G401 (cell line): ENCODE results near the gene INPPL1. TPM values are rescaled to one million over a fixed set of nuclear protein-coding genes. Genes with fewer than 3 reads are reported as not detected.

Source experiments
- DNase-seq: peaks from one replicate; pipeline ENCODE4 v3.0.0-alpha.2; 2015; ENCODE audit warnings: low spot score
- in situ Hi-C: cut with HindIII; loops from 2 replicates; pipeline ENCODE4 v1.10.0; 2016; ENCODE audit warnings: low sequenced_read_pairs, mixed read lengths
- total RNA-seq: library from RNA; depleted of rRNA; stranded (reverse); fragments of >200 nt; shearing (Covaris generic); gene quantifications from 2 replicates; pipeline ENCODE4 v1.2.3, GENCODE V29; 2014

The INPPL1 gene
- total RNA-seq, 1 experiment from 2014 or later = 53.0 TPM

DNA sequence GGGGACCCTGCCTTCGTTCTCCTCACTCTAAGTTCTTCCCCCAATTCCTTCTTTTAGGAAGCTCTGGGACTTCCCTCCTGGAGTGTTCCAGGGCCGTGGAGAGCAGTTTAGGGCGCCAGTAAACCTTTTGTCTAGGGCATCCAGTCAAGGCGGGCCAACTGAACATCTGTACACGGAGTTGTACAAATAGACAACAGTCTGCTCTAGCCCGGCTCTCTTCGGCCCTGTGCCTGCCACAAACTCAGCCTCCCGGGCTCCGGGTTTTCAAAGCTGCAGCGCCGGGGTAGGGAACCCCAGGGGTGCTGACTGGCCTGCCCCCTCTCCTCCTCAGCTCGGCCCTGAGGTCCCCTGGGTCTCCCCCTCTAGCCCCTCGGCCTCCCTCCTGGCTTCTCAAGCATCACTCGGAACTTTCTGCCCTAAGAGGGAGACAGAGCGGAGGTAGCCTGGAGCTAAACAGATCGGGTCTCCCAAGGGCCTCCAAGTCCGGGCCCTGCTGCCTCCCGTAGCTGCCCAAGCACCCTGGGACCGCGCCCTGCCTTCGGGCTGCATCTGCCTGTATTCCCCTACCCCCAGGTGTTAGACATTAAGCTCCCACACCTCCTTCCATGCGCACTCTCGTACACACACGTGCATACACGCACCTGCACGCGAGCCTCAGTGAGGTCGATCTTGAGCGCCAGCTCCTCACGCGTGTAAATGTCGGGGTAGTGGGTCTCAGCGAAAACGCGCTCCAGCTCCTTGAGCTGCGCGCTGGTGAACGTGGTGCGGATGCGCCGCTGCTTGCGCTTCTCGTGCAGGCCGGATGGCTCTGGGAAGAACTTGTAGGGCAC, 16.1 kb downstream of the INPPL1 start:
- no peak for DNase-seq
- in situ Hi-C loops = no loop called here

DNA sequence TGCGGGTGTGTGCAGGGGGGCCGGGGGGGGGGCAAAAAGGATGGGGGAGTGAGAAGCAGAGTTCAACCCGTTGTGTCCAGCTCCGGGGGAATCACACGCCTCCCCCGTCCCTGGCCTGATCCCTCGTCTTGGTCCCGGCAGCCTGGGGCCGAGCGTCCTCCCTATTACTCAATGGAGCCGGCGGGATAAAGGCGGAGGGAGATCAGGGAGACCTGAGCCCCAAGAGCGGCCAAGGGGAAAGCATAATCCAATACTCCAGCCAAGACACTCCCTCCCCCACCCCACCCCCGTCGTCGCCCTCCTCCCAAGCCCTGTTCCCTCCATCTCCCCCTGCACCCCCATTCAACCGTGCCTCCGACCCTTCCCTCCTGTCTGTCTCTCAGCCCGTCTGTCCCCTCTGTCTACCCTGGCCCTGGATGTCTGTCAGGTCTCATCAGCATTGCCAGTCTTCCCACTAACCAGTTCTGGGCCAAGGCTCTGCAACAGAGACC, 16.8 kb downstream of the INPPL1 start:
- in situ Hi-C loops = no loop called here
- DNase-seq = no peak

DNA sequence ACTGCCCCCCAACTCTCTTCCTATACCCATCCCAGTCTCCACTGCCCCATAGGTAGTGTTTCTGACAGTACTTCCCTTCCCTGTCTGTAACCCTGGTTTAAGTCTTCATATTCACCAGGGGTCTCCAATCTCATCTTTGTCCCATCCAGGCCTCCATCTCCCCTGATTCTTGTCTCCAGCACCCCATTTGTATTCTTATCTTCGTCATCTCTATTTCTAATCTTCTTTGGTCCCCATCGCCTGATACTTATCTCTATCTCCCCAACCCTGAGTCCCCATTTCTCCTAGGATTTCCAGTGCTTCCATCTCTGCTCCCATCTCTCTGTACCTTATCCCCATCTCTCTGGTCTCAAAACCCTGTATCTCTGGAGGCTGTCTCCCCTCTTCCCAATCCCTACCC, 17.6 kb downstream of the INPPL1 start:
- in situ Hi-C loops = no loop called here

DNA sequence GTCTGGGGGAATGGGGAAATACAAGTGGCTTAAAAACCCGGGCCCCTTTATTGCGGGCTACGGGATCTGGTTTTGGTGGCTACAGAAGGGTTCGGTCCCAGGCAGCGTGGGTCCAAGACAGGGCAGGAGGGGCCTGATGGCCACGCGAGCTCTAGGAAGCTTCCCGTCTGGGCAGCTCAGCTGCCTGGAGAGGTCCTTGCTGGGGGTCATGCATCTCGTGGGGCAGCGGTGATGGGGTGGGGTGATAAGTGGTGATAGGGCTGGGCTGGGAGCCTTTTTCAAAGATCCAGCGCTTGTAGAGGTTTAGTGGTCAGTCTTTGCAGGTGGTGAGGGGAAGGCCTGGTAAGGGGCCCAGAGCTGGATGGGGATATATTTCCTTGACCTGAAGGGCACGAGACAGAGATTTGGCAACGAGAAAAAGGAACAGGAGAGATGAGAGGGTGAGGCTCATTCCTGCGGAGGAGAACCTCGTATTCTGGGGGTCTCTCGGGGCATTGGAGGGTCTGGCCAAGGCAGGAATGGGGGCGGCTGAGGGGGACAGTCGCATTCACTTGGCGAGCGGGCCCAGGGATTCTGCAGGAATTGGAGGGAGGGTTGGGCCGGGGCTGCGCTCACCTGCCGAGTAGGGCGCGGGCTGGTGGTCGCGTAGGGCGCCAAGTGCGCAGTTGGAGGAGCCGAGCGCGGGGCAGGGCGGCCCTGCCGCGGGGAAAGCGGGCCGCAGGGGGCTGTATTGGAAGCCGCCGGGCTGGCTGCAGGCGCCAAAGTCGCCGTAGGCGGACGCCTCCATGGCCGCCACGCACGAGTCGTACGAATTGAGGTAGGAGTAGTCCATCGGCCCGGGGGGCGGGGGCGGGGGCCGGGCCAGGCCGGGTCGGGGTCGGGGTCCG, 18.8 kb downstream of the INPPL1 start:
- in situ Hi-C loops = no loop called here
- DNase-seq = no peak

More for the DNA sequence above, 17.6 kb downstream of the INPPL1 start:
- no peak for DNase-seq

DNA sequence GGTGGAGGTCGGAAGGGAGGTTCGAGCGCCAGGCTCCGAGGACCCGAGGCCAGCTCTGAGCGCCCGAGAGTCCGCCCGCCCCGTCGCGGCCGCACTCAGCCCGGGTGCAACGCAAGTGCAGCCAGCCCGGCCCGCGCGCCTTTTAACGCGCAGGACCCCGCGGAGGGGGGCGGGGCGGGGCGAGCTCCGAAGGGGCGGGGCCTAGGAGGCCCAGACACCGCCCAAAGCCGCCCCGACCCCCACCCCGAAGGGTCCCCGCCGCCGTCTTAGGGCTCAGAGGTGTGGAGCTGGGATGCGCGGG, 19.4 kb downstream of the INPPL1 start, which contains the start of gene PHOX2A:
Gene PHOX2A (minus strand): TSS at position 117 of the 301 bp plus-strand sequence. CDS start 172 bp downstream, outside the sequence.
- no peak for DNase-seq
- in situ Hi-C loops = no loop called here

DNA sequence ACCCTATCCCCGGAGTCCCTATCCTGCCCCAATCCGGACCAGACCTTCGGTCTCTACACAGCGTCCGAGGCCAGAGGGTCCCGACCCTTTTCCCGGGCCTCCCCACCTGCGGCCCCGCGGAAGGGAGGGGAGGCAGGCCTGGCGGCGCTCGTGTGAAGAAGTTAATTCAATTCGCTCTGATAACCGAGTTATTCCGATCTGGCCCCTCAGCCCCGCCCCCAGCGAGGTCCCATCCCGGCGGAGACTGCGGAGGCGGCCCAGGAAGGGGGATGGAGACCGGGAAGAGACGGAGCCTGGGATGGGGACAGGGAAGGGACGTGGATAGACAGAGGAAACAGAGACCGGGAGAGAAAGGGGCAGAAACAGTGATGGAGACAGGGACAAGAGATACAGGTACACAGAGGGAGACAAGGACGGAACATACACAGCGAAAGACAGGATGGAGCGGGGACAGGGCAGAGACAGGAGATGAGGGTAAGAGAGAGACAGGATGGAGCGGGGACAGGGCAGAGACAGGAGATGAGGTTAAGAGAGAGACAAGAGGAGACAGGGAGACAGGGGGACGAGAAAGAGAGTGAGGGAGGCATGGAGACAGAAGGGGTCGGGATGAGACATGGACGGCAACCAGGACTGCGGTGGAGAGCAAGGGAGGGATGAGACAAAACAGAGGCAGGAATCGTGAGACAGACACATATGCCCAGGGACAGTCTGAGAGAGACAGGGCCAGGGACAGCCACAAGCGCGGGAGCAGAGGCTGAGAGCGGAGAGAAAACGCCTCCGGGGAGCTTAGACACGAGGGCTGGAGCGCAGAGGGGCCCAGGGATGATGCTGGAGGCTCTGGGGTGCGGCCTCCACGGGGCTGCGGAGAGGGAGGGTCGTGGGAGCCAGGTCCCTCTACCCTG, 20.0 kb downstream of the INPPL1 start:
- DNase-seq = no peak
- in situ Hi-C loops = no loop called here

DNA sequence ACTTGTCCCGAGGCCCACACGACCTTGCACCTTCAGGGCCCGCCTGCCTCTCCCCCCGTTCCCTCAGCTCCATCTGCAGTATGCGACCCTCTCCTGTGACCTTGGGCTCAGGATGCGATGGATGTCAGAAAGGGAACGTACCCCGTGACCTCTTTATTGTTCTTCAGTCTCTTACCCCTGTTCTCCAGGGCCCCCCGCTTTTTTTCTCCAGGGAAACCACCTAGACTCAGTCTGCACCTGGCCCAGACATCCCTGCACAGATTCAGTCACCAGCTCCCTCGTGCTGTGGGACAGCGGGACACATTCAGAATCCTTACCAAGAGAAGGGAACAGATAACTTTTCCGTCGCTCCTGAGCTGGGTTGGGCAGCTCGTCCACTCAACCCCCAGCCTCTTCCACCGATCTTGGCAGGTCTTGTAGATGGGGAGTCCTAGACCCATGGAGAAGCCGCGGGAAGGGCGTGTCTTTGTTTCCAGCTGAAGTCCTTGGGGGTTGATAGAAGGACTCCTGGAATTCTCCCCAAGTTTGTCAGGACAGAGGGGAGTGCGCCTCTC, 20.8 kb downstream of the INPPL1 start:
- in situ Hi-C loops = no loop called here
- DNase-seq = no peak

DNA sequence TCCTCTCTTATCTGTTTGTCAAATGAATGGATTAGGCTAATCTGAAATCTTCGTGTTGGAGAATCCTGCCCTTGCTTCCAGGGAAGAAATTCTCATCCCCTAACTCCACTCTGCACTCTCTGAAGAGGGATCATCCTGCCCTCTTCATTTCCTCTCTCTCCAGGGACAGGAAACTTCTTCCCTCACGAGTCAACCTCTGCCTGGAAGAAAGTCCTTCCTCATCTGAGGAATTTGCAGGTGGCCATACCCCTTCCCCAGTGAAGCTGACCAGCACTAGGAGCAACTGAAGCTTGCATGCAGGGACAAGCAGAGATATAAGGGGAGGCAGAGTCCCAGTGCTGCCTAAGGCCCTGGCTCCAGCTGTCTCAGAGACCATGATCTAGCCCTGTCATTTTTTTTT, 23.0 kb downstream of the INPPL1 start:
- no peak for DNase-seq
- in situ Hi-C loops = no loop called here

DNA sequence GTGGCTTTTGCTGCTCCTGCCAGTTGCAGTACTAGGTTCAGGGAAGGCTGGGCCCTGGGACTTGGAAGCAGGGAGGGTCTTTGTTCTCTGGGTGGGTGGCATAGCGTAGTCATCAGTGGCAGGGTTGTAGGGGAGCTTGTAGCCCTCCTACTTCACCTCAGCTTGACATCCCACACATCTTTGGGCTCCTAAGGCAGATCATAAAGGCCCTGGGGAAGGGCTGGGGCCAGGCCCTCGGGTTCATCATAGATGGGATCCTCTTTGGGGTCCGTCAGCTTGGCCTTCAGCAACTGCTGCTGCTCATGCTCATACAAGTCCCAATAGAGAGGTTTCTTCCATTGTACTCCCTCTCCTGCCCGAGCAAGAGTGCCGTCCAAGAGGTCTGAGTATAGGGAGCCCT, 25.4 kb downstream of the INPPL1 start:
- in situ Hi-C loops = no loop called here

DNA sequence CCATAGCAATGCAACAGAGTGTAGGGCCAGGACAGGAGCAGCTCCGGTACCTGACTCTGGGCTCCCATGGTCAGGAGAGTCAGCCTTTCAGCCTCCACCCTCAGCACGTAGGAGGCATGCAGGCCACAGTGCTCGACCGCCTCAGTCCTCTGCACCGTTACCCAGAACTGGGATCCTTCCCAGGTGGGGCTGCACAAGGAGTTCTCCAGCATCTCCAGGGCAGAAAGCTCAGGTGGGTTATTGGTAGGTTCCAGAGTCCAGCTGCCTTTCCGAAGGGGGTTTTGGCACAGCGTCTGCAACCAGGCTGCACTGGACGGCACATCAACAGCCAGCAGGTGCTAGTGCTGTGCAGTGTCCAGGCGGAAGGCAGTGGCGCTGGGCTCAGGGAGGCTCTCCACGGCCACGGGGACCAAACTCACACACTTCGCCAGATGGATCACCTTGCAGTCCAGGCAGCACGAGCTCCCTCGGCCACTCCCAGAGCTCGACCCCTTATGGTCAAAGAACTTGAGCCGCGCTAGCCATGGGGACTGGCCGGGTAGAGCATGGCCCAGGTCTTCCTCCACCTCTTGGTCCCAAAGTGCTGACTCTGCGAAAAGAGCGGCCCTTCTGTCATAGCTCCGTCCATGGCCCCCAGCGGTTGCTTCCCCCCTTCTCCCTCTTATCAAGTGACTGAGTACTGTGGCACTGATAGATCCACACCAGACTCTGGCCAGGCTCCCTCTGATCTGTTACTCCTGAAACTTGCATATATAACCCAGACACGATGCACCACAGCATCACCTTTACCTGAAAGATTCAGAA, 26.3 kb downstream of the INPPL1 start:
- in situ Hi-C loops = no loop called here
- no peak for DNase-seq

More for the DNA sequence above, 25.4 kb downstream of the INPPL1 start:
- DNase-seq = no peak

DNA sequence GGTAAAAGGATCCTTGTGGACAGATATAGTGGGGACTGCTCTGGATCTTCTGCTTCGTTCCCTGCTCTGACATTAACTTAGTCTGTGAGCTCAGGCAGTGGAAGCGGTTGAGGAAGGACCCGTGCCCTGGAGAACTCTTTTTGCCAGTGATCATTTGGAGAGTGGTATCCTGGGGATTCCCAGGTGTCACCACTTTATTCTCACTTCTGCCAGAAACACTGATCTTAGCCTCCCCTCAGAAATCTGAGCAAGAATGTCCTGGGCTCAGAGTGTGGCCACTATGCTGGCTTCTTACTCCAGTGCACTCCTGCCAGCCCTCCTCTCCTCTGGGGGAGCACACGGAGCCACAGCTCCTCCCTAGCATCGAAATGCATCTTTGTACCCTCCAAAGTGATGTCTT, 27.0 kb downstream of the INPPL1 start:
- in situ Hi-C loops = no loop called here
- no peak for DNase-seq

DNA sequence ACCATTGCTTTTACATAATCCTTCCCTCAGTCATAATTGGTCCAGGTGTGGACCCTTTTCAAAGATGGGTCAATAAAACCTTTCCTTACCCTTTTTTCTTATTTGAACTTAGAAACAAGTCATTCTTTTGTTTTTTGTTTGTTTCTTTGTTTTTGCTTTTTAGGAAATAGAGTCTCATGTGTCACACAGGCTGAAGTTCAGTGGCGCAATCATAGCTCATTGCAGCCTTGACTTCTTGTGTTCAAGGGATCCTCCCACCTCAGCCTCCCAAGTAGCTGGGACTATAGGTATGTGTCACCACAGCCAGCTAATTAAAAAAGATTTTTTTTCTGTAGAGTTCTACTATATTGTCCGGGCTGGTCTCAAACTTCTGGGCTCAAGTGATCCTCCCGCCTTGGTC, 28.8 kb downstream of the INPPL1 start:
- in situ Hi-C loops = no loop called here

DNA sequence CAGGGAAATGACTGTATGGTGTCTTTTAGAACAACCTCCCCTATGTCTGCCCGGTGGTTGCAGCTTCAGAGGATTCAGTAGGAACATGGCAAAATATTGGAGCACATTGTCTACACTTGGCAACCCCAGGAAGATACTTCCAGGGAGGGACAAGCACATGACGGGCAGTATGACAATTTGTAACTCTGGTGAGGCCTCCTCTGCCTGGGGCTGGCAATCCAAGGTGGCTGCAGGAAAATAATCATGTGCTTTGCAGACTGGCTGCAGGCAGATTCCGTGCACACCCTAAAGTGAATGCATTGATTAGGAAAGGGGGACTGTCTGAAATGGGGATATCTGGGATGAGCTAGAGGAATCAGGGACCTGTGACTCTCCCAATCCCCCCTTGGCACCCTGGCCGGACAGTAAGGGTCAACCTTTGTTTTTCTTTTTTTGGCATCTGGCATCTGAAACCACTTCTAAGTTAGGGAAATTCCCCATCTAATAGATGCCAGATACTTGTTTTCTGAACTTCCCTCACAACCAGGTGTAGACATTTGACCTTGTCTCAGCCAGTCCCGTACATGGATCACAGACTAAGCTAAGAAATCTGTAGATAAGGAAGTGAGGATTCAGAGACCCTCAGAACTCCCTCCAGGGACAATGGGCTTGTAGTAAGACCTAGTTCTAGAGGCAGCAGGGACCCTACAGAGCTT, 29.9 kb downstream of the INPPL1 start:
- DNase-seq = no peak

More for the DNA sequence above, 28.8 kb downstream of the INPPL1 start:
- DNase-seq = no peak

DNA sequence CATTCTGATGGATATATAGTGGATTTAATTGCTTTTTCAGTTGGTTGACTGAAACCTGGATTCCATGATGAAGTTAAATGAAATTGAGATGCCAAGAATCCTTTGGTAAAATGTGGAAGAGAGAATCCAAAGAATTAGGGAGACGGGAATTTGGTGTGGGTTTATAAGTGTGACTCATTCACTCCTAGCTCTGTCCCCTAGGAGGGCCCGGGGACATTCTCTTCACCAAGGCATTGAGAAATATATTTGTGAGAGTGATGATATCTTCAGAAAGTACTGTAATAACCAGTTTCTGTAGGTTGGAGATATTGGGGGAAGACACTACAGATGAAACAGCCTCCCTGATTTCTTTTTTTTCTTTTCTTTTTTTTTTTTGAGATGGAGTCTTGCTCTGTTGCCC, 33.0 kb downstream of the INPPL1 start:
- in situ Hi-C loops = no loop called here

More for the DNA sequence above, 29.9 kb downstream of the INPPL1 start:
- in situ Hi-C loops = no loop called here

DNA sequence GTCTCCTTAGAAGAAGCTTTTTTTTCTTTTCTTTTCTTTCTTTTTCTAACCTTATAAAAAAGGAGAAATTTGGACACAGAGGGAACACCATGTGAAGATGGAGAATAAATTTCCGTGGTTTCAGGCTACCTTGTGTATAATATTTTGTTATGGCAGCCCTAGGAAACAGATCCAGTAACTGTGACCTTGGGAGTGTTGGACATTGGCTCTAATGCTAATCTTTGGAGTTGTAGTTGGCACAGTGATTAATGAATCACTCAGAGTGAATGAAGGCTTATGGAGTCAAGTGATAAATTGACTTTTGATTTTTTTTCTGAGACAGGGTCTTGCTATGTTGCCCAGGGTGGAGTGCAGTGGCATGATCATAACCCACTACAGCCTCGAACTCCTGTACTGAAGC, 34.9 kb downstream of the INPPL1 start:
- DNase-seq = no peak

More for the DNA sequence above, 33.0 kb downstream of the INPPL1 start:
- no peak for DNase-seq

DNA sequence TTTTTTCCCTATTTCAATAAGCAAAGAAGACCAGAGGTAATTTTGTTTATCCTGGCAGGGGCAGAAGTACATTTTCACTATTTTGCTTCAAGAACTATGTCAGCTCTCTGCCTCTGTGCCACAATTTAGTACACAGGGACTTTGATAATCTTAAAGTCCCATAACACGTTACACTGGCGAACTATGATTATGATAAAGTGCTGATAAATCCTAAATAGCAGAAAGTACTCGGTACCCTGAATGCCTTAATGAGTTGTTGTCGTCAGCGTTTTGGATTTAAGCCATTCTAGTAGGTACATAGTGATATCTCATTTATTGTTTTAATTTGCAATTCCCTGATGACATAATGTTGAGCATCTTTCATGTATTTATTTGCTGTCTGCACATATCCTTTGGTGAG, 36.0 kb downstream of the INPPL1 start:
- in situ Hi-C loops = no loop called here
- DNase-seq = no peak

More for the DNA sequence above, 34.9 kb downstream of the INPPL1 start:
- in situ Hi-C loops = no loop called here

DNA sequence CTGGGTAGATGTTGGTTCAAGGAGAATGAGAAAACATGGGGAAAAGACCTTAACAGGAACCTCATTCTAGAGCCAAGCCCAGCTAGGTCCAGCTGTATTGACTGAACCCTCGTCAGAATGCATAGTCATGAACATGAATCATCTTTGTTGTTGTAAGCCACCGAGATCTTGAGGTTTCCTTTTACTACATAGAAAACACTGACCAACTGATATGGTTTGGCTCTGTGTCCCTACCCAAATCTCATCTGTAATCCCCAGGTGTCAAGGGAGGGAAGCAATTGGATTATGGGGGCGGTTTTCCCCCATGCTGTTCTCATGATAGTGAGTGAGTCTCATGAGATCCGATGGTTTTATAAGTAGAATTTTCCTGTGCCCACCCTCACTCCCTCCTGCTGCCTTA, 38.8 kb downstream of the INPPL1 start:
- no peak for DNase-seq

More for the DNA sequence above, 38.8 kb downstream of the INPPL1 start:
- in situ Hi-C loops = no loop called here
